IMR-90 (cell line): ENCODE measurements around the gene STK10. TPM values are rescaled to one million over a fixed set of nuclear protein-coding genes. Genes with fewer than 3 reads are reported as not detected.

Experiments used
- ATAC-seq: fragments of 200-7000 bp; cut with Tn5 transposase; 2 replicates; pipeline ENCODE4 v1.9.1; 2020; ENCODE audit warnings: low read depth, mild to moderate bottlenecking, moderate library complexity
- BruUV-seq: library from RNA; stranded (reverse); fragments of 400-500 nt; replicated peaks from 2 replicates; lab custom pipeline; 2021; lab: Mats Ljungman, UMichigan
- CTCF ChIA-PET: fragments of 300-600 bp; formaldehyde crosslinking; extraction: SDS; loops from one replicate; lab custom pipeline; 2021; ENCODE audit warnings: antibody characterized with exemption; lab: Yijun Ruan, JAX
- POLR2A ChIA-PET: fragments of 300-600 bp; sonication (Branson Sonifier 250); formaldehyde crosslinking; loops from one replicate; lab custom pipeline; 2022; ENCODE audit warnings: antibody characterized with exemption; ENCODE audit not compliant: unreplicated experiment; lab: Charles Lee
- DNase-seq: peaks from one replicate; pipeline ENCODE4 v3.0.0; 2013
- H2AFZ ChIP-seq: replicated peaks from 2 replicates; pipeline ENCODE3; 2013; ENCODE audit warnings: low read length, mild to moderate bottlenecking; ENCODE audit not compliant: poor library complexity
- H2AK5ac ChIP-seq: 2 replicates; pipeline ENCODE4 v1.6.1; 2013; ENCODE audit warnings: low read depth, low read length, inconsistent platforms
- H2AK9ac ChIP-seq: replicated peaks from 2 replicates; pipeline ENCODE3; 2013; ENCODE audit warnings: mild to moderate bottlenecking, low read depth, low read length, moderate library complexity; ENCODE audit not compliant: poor library complexity
- H2BK120ac ChIP-seq: 2 replicates; pipeline ENCODE4 v1.6.1; 2013; ENCODE audit warnings: low read depth, low read length, inconsistent platforms
- H2BK15ac ChIP-seq: 3 replicates; pipeline ENCODE4 v1.6.1; 2013; ENCODE audit warnings: low read depth, low read length, inconsistent platforms
- H2BK20ac ChIP-seq: 2 replicates; pipeline ENCODE4 v1.6.1; 2013; ENCODE audit warnings: low read depth, mild to moderate bottlenecking, inconsistent platforms, low read length, moderate library complexity
- H2BK5ac ChIP-seq: 2 replicates; pipeline ENCODE4 v1.6.1; 2013; ENCODE audit warnings: mild to moderate bottlenecking, low read depth, low read length, inconsistent platforms; ENCODE audit not compliant: poor library complexity, severe bottlenecking
- H3K14ac ChIP-seq: replicated peaks from 2 replicates; pipeline ENCODE4 v1.6.1; 2013; ENCODE audit warnings: low read depth, low read length, inconsistent platforms
- H3K18ac ChIP-seq: 2 replicates; pipeline ENCODE4 v1.6.1; 2013; ENCODE audit warnings: low read depth, low read length, control low read depth
- H3K23ac ChIP-seq: 2 replicates; pipeline ENCODE4 v1.6.1; 2013; ENCODE audit warnings: low read depth, low read length, inconsistent platforms
- H3K27ac ChIP-seq: 2 replicates; pipeline ENCODE4 v1.5.1; 2013; ENCODE audit warnings: mild to moderate bottlenecking, control low read depth, low read length; ENCODE audit not compliant: insufficient read depth
- H3K27me3 ChIP-seq: 2 replicates; pipeline ENCODE4 v1.6.1; 2013; ENCODE audit warnings: low read length; ENCODE audit not compliant: control insufficient read depth, insufficient read depth
- H3K36me3 ChIP-seq: 2 replicates; pipeline ENCODE4 v1.6.1; 2013; ENCODE audit warnings: low read length, mixed read lengths; ENCODE audit not compliant: control insufficient read depth, insufficient read depth
- H3K4ac ChIP-seq: 2 replicates; pipeline ENCODE4 v1.6.1; 2013; ENCODE audit warnings: low read depth, low read length, inconsistent platforms
- H3K4me1 ChIP-seq: 2 replicates; pipeline ENCODE4 v1.6.1; 2013; ENCODE audit warnings: low read length, mixed read lengths; ENCODE audit not compliant: control insufficient read depth, insufficient read depth
- H3K4me2 ChIP-seq: 2 replicates; pipeline ENCODE4 v1.6.1; 2013; ENCODE audit warnings: low read depth, mild to moderate bottlenecking, control low read depth, low read length, moderate library complexity
- H3K4me3 ChIP-seq: 2 replicates; pipeline ENCODE4 v1.5.1; 2013; ENCODE audit warnings: low read depth, mild to moderate bottlenecking, control low read depth, low read length, moderate library complexity; ENCODE audit not compliant: insufficient read depth
- H3K56ac ChIP-seq: 2 replicates; pipeline ENCODE4 v1.6.1; 2013; ENCODE audit warnings: low read length, inconsistent platforms; ENCODE audit not compliant: insufficient read depth; ENCODE audit errors: extremely low read depth
- H3K79me1 ChIP-seq, 2 experiments: 2 replicates each; pipeline ENCODE4 v1.6.1; 2013; ENCODE audit warnings: low read length in 2 of 2, inconsistent platforms in 1 of 2, low read depth in 1 of 2
- H3K9ac ChIP-seq: 2 replicates; pipeline ENCODE4 v1.6.1; 2013; ENCODE audit warnings: low read depth, low read length, control low read depth
- H3K9me1 ChIP-seq: 2 replicates; pipeline ENCODE4 v1.6.1; 2013; ENCODE audit warnings: low read length, inconsistent platforms; ENCODE audit not compliant: insufficient read depth
- H3K9me3 ChIP-seq: 2 replicates; pipeline ENCODE4 v1.6.1; 2013; ENCODE audit warnings: low read length; ENCODE audit not compliant: control insufficient read depth, insufficient read depth
- H4K20me1 ChIP-seq: 2 replicates; pipeline ENCODE4 v1.6.1; 2013; ENCODE audit warnings: low read length, inconsistent platforms; ENCODE audit not compliant: insufficient read depth
- H4K5ac ChIP-seq: 2 replicates; pipeline ENCODE4 v1.6.1; 2013; ENCODE audit warnings: mild to moderate bottlenecking, low read depth, low read length, control low read depth
- H4K8ac ChIP-seq, 2 experiments: 2 replicates each; pipeline ENCODE4 v1.6.1; 2013; ENCODE audit warnings: low read depth in 2 of 2, low read length in 2 of 2, control low read depth in 1 of 2, inconsistent platforms in 1 of 2
- H4K91ac ChIP-seq: 2 replicates; pipeline ENCODE4 v1.6.1; 2013; ENCODE audit warnings: low read depth, low read length, inconsistent platforms; ENCODE audit not compliant: insufficient read depth
- CTCF ChIP-seq: conservative IDR thresholded peaks from 2 replicates; pipeline ENCODE4 v1.5.1; 2012; ENCODE audit warnings: mild to moderate bottlenecking, low read depth, low read length, improper control_type of control experiment
- MXI1 ChIP-seq: IDR thresholded peaks from 2 replicates; pipeline ENCODE4 v1.6.1; 2012; ENCODE audit warnings: low read depth, mild to moderate bottlenecking, low read length, moderate library complexity, borderline replicate concordance
- WGBS, 2 experiments: methylation state at CpG; one replicate each; pipeline versions ENCODE4 v1.1.5 to v1.1.7; 2013; ENCODE audit warnings: missing lambda C conversion rate in 2 of 2; ENCODE audit not compliant: insufficient read length in 1 of 2; ENCODE audit errors: extremely low coverage in 2 of 2; 5-methylcytosine and 5-hydroxymethylcytosine counted together
- dilution Hi-C: fragments of 300-500 bp; cut with HindIII; formaldehyde crosslinking; loops from one replicate; pipeline ENCODE4 v1.14.3; 2018; ENCODE audit warnings: low sequenced_read_pairs; ENCODE audit not compliant: unreplicated experiment
- in situ Hi-C: fragments of 300-500 bp; cut with MboI; formaldehyde crosslinking; loops from 3 replicates; pipeline ENCODE4 v1.14.3; 2019; ENCODE audit warnings: low sequenced_read_pairs, inconsistent platforms, mixed read lengths
- intact Hi-C: fragments of 100-400 bp; cut with micrococcal nuclease; formaldehyde crosslinking; loops from 2 replicates; pipeline ENCODE4 v1.10.0; 2022
- polyA plus RNA-seq, 3 experiments: library from polyadenylated mRNA; depleted of rRNA; stranded (reverse); fragments of >200 nt; gene quantifications; 2 replicates each; pipeline ENCODE4 v1.2.3, GENCODE V29; 2012; ENCODE audit warnings: low replicate concordance in 1 of 3
- total RNA-seq: library from RNA; depleted of rRNA; stranded (reverse); fragments of >200 nt; gene quantifications from 2 replicates; pipeline ENCODE4 v1.2.3, GENCODE V29; 2012

Gene STK10
- total and polyA plus RNA-seq, 2 of the 4 experiments (the other 2 are of a cell fraction): 15.4 to 18.5 TPM

- Histone ChIP-seq H2AFZ (no peak overlapping the region), H3K27ac (no peak overlapping the region), H3K14ac (no peak overlapping the region), H3K4me2 (no peak overlapping the region), H3K18ac (no peak overlapping the region), H3K4me3 (no peak overlapping the region), H2BK20ac (no peak overlapping the region), H2AK9ac (no peak overlapping the region), H3K9ac (no peak overlapping the region), H3K36me3 (peaks cover 10% of the 10 kb centered on the region; the same call in 1 of the 2 replicates), H2BK5ac (no peak overlapping the region), H3K9me3 (no peaks in the 10 kb centered on the region), H3K79me1 (peaks cover 13 to 39% of the 10 kb centered on the region in 2 experiments; a peak in 3 of 4 replicates), H3K56ac (no peak overlapping the region), H3K4me1 (peaks cover 5% of the 10 kb centered on the region; the same call in 1 of the 2 replicates), H3K4ac (no peak overlapping the region), H2BK120ac (no peak overlapping the region), H3K27me3 (no peaks in the 10 kb centered on the region), H4K5ac (no peak overlapping the region), H3K23ac (no peak overlapping the region), H2BK15ac (no peak overlapping the region), H4K91ac (no peak overlapping the region), H2AK5ac (no peak overlapping the region), H4K20me1 (peaks cover 5% of the 10 kb centered on the region; the same call in 1 of the 2 replicates), H4K8ac (no peak overlapping the region), H3K9me1 (peaks cover 11% of the 10 kb centered on the region; the same call in 1 of the 2 replicates)
- WGBS, 2 experiments: 86% methylated on average over 7 of the region's 12 CpGs; no CpG with 5 or more reads in 1 of the 2 experiments
- DNase-seq (no peak), ATAC-seq (no peak)
- POLR2A ChIA-PET: no interaction called here
- CTCF ChIA-PET: no interaction called here
- intact Hi-C loops (no loop called here), dilution Hi-C loops (no loop called here), in situ Hi-C loops (no loop called here)
- TF ChIP-seq MXI1 (no peak), CTCF (no peak)
- BruUV-seq: no TSS peak
These were observed 67.9 kb downstream of the STK10 start for GRCh38 chr5:172119921-172120688.
